Measurements from ENCODE around the gene APLP2.

GRCh38 chr11:130124096-130124495 is 54.4 kb downstream of the APLP2 start:
- no peak for TF ChIP-seq EZH2 (IDR thresholded peaks at IDR 0.05; ENCODE audit: low read length, missing control alignments)
- no peak for TF ChIP-seq CTCF (conservative IDR thresholded peaks at IDR 0.05 in 1 of 2, IDR thresholded peaks at IDR 0.05 in 1 of 2; ENCODE audit: low read depth in 1 of 2, low read length in 2 of 2)
